ENCODE data around the gene B4GALNT3. TPM values are rescaled to one million over a fixed set of nuclear protein-coding genes. Genes with fewer than 3 reads are reported as not detected.
A peak's percentile ranks its signal among the peaks of the same experiment; 100 is the strongest.

Gene B4GALNT3
- total RNA-seq, 4 donors from 2014 or later = 9.1 to 30.3 (median 12.5) TPM

- DNase-seq = peak in 1 of 3 donors; percentile 17
- TF ChIP-seq POLR2A (IDR thresholded peaks at IDR 0.05) (no peak), CTCF (IDR thresholded peaks at IDR 0.05) (no peak)
- no peak overlapping the region for H3K4me3 ChIP-seq
Measured at GRCh38 chr12:579420-580110, 119.8 kb downstream of the B4GALNT3 start.

GRCh38 chr12:580813-581212 lies 121.1 kb downstream of the B4GALNT3 start:
- no peak overlapping the region for H3K4me3 ChIP-seq
- peaks cover 0 to 7% (median 2%) of the 10 kb centered on the region in 4 donors for H3K4me1 ChIP-seq
- TF ChIP-seq POLR2A (IDR thresholded peaks at IDR 0.05) (no peak), CTCF (IDR thresholded peaks at IDR 0.05) (no peak)
- H3K27ac ChIP-seq = no peak overlapping the region
- H3K9me3 ChIP-seq = no peaks in the 10 kb centered on the region
- no peak for DNase-seq
- no peaks in the 10 kb centered on the region for H3K36me3 ChIP-seq
- H3K27me3 ChIP-seq = no peaks in the 10 kb centered on the region

More at GRCh38 chr12:579420-580110, 119.8 kb downstream of the B4GALNT3 start:
- Histone ChIP-seq H3K27ac (no peak overlapping the region), H3K27me3 (no peaks in the 10 kb centered on the region), H3K9me3 (no peaks in the 10 kb centered on the region), H3K4me1 (peaks cover 0 to 11% (median 5%) of the 10 kb centered on the region in 4 donors), H3K36me3 (no peaks in the 10 kb centered on the region)

- TF ChIP-seq POLR2A (IDR thresholded peaks at IDR 0.05) = no peak
- Histone ChIP-seq H3K27me3 (no peaks in the 10 kb centered on the region), H3K36me3 (no peaks in the 10 kb centered on the region), H3K9me3 (no peaks in the 10 kb centered on the region), H3K4me3 (no peak overlapping the region), H3K27ac (no peak overlapping the region), H3K4me1 (peaks cover 0 to 5% (median 0%) of the 10 kb centered on the region in 4 donors)
- peak in 1 of 3 donors; percentile 34 for DNase-seq
Measured at GRCh38 chr12:581321-581720, 121.6 kb downstream of the B4GALNT3 start.

GRCh38 chr12:581746-582145 lies 122.0 kb downstream of the B4GALNT3 start:
- Histone ChIP-seq H3K9me3 (no peaks in the 10 kb centered on the region), H3K4me3 (no peak overlapping the region), H3K4me1 (peaks cover 0 to under 1% (median 0%) of the 10 kb centered on the region in 4 donors), H3K27me3 (no peaks in the 10 kb centered on the region), H3K36me3 (no peaks in the 10 kb centered on the region), H3K27ac (no peak overlapping the region)
- peak in 1 of 3 donors; percentile 30 for DNase-seq
- no peak for TF ChIP-seq POLR2A (IDR thresholded peaks at IDR 0.05)
- no peak for TF ChIP-seq CTCF (IDR thresholded peaks at IDR 0.05)

- TF ChIP-seq POLR2A (IDR thresholded peaks at IDR 0.05) (no peak), CTCF (IDR thresholded peaks at IDR 0.05) (no peak)
- Histone ChIP-seq H3K4me3 (no peak overlapping the region), H3K4me1 (no peaks in the 10 kb centered on the region), H3K27me3 (no peaks in the 10 kb centered on the region), H3K9me3 (no peaks in the 10 kb centered on the region), H3K36me3 (no peaks in the 10 kb centered on the region), H3K27ac (no peak overlapping the region)
- peak in 2 of 3 donors; percentile 34 to 45 for DNase-seq
Measured at GRCh38 chr12:583251-583869, 123.6 kb downstream of the B4GALNT3 start.
